Glutamatergic neuron (in vitro differentiated cells): ENCODE data around the gene L1CAM. TPM values are rescaled to one million over a fixed set of nuclear protein-coding genes. Genes with fewer than 3 reads are reported as not detected.
A peak's percentile ranks its signal among the peaks of the same experiment; 100 is the strongest.

Experiments used
- DNase-seq: peaks from one replicate; pipeline ENCODE4 v3.0.0; 2022
- H3K27ac Mint-ChIP-seq: one replicate; pipeline ENCODE4 v1.8.0; 2020; ENCODE audit warnings: mild to moderate bottlenecking, mixed read lengths, inconsistent platforms; ENCODE audit not compliant: unreplicated experiment
- H3K27me3 Mint-ChIP-seq: one replicate; pipeline ENCODE4 v1.8.0; 2020; ENCODE audit warnings: mild to moderate bottlenecking, moderate library complexity, mixed read lengths, inconsistent platforms; ENCODE audit not compliant: unreplicated experiment
- H3K36me3 Mint-ChIP-seq: one replicate; pipeline ENCODE4 v1.8.0; 2020; ENCODE audit warnings: mild to moderate bottlenecking, mixed read lengths, inconsistent platforms; ENCODE audit not compliant: unreplicated experiment
- H3K4me1 Mint-ChIP-seq: one replicate; pipeline ENCODE4 v1.8.0; 2020; ENCODE audit warnings: mild to moderate bottlenecking, low read depth, mixed read lengths, inconsistent platforms; ENCODE audit not compliant: unreplicated experiment
- H3K4me3 Mint-ChIP-seq: one replicate; pipeline ENCODE4 v1.8.0; 2020; ENCODE audit warnings: mild to moderate bottlenecking, mixed read lengths, inconsistent platforms; ENCODE audit not compliant: unreplicated experiment
- H3K9me3 Mint-ChIP-seq: one replicate; pipeline ENCODE4 v1.8.0; 2020; ENCODE audit warnings: mild to moderate bottlenecking, moderate library complexity, mixed read lengths, inconsistent platforms; ENCODE audit not compliant: unreplicated experiment
- CTCF ChIP-seq: fragments of 200-600 bp; sonication (generic); IDR thresholded peaks from one replicate; pipeline ENCODE4 v1.5.0; 2021; ENCODE audit not compliant: partially characterized antibody, unreplicated experiment
- total RNA-seq: library from RNA; stranded (reverse); fragmentation: NEBNext Ultra II Directional; extraction: Animal tissue kit (Norgen Biotek cat#: 25700); gene quantifications from one replicate; pipeline ENCODE4 v1.2.1, GENCODE V29; 2021; ENCODE audit not compliant: unreplicated experiment

L1CAM gene
- total RNA-seq, 1 donor from 2014 or later = 925 TPM

- H3K27ac Mint-ChIP-seq = peak overlapping the region; percentile 76
- peaks cover 28% of the 10 kb centered on the region for H3K4me1 Mint-ChIP-seq
- peaks cover 4% of the 10 kb centered on the region for H3K36me3 Mint-ChIP-seq
- peak overlapping the region; percentile 86 for H3K4me3 Mint-ChIP-seq
- H3K27me3 Mint-ChIP-seq = peaks cover 33% of the 10 kb centered on the region
- no peak for DNase-seq
- TF ChIP-seq CTCF = no peak
- H3K9me3 Mint-ChIP-seq = peaks cover 20% of the 10 kb centered on the region
Measured at GRCh38 chrX:153876112-153876491, 9.9 kb downstream of the L1CAM start.

GRCh38 chrX:153875391-153876111 lies 10.4 kb downstream of the L1CAM start:
- Mint-ChIP-seq H3K4me3 (peak overlapping the region; percentile 90), H3K4me1 (peaks cover 30% of the 10 kb centered on the region), H3K36me3 (peaks cover 4% of the 10 kb centered on the region), H3K27me3 (peaks cover 34% of the 10 kb centered on the region), H3K9me3 (peaks cover 19% of the 10 kb centered on the region), H3K27ac (no peak overlapping the region)
- DNase-seq = peak; percentile 53
- TF ChIP-seq CTCF = no peak

- peaks cover 4% of the 10 kb centered on the region for H3K36me3 Mint-ChIP-seq
- peaks cover 29% of the 10 kb centered on the region for H3K4me1 Mint-ChIP-seq
- peaks cover 35% of the 10 kb centered on the region for H3K27me3 Mint-ChIP-seq
- TF ChIP-seq CTCF = no peak
- H3K4me3 Mint-ChIP-seq = peak overlapping the region; percentile 90
- DNase-seq = no peak
- H3K27ac Mint-ChIP-seq = peak overlapping the region; percentile 95
- peaks cover 19% of the 10 kb centered on the region for H3K9me3 Mint-ChIP-seq
Measured at GRCh38 chrX:153874366-153875125, 11.4 kb downstream of the L1CAM start.

- Mint-ChIP-seq H3K9me3 (peaks cover 14% of the 10 kb centered on the region), H3K4me3 (peak overlapping the region; percentile 90), H3K4me1 (peaks cover 29% of the 10 kb centered on the region), H3K36me3 (peaks cover 4% of the 10 kb centered on the region), H3K27me3 (peaks cover 35% of the 10 kb centered on the region), H3K27ac (peak overlapping the region; percentile 95)
- no peak for TF ChIP-seq CTCF
- no peak for DNase-seq
Measured at GRCh38 chrX:153874085-153874365, 11.9 kb downstream of the L1CAM start.

- H3K27ac Mint-ChIP-seq = peak overlapping the region; percentile 95
- H3K36me3 Mint-ChIP-seq = peaks cover 4% of the 10 kb centered on the region
- H3K9me3 Mint-ChIP-seq = peaks cover 11% of the 10 kb centered on the region
- peaks cover 30% of the 10 kb centered on the region for H3K27me3 Mint-ChIP-seq
- H3K4me3 Mint-ChIP-seq = peak overlapping the region; percentile 90
- H3K4me1 Mint-ChIP-seq = peaks cover 29% of the 10 kb centered on the region
- TF ChIP-seq CTCF = no peak
- peak; percentile 71 for DNase-seq
Measured at GRCh38 chrX:153873282-153874084, 12.5 kb downstream of the L1CAM start.
